Germinal center (tissue), 1 donor: ENCODE data around the gene TOX4.
"Not testable (repeated sequence)": the region's sequence is repeated elsewhere in the genome, so short reads cannot be mapped to it uniquely, and the experiment has no call there.

Source experiments
- DNase-seq: peaks from one replicate; pipeline ENCODE4 v3.0.0; 2012; ENCODE audit warnings: mixed read lengths, low spot score

TOX4 gene

GRCh38 chr14:21476925-21477681, at the start of gene TOX4, which contains the start of gene RAB2B:
TOX4 (plus strand) TSS chr14:21477195; CDS start chr14:21477279, 84 bp downstream.
RAB2B (minus strand) TSS chr14:21476959; CDS start chr14:21476872, 87 bp downstream.
- peak; percentile 94 for DNase-seq

- no peak for DNase-seq
These were observed 48.1 kb upstream of the TOX4 start for GRCh38 chr14:21428930-21429329.

GRCh38 chr14:21431126-21431525, 45.9 kb upstream of the TOX4 start:
- no peak for DNase-seq

GRCh38 chr14:21436567-21437062, 40.4 kb upstream of the TOX4 start:
- no peak for DNase-seq

- peak; percentile 96 for DNase-seq
These were observed 39.7 kb upstream of the TOX4 start for GRCh38 chr14:21437063-21437901.

- DNase-seq, result no peak
These were observed 36.1 kb upstream of the TOX4 start for GRCh38 chr14:21440859-21441258.

GRCh38 chr14:21442657-21443056, 34.3 kb upstream of the TOX4 start:
- not testable (repeated sequence) for DNase-seq

- DNase-seq, result no peak
These were observed 27.1 kb upstream of the TOX4 start for GRCh38 chr14:21449899-21450216.

GRCh38 chr14:21454843-21455544, 22.0 kb upstream of the TOX4 start:
- DNase-seq, result no peak

GRCh38 chr14:21455592-21455911, 21.4 kb upstream of the TOX4 start:
- no peak for DNase-seq

- DNase-seq, result peak; percentile 99
These were observed 20.9 kb upstream of the TOX4 start, which contains the start of gene CHD8 for GRCh38 chr14:21455912-21456667. CHD8 (minus strand) TSS chr14:21456123; CDS start chr14:21431643, 24,480 bp downstream.

- no peak for DNase-seq
These were observed 9.4 kb upstream of the TOX4 start for GRCh38 chr14:21467616-21468015.

GRCh38 chr14:21475767-21476522, 1.1 kb upstream of the TOX4 start:
- DNase-seq, result no peak

- DNase-seq, result peak; percentile 80
These were observed 471 bp upstream of the TOX4 start for GRCh38 chr14:21476523-21476924.

- DNase-seq, result no peak
These were observed 9.7 kb downstream of the TOX4 start for GRCh38 chr14:21486640-21487087.

GRCh38 chr14:21494902-21495762, 18.1 kb downstream of the TOX4 start:
- no peak for DNase-seq

- no peak for DNase-seq
These were observed 19.5 kb downstream of the TOX4 start for GRCh38 chr14:21496453-21496852.

GRCh38 chr14:21498540-21499526, 21.8 kb downstream of the TOX4 start:
- DNase-seq, result peak; percentile 44

- no peak for DNase-seq
These were observed 24.6 kb downstream of the TOX4 start for GRCh38 chr14:21501568-21501967.
